Activated naive CD8-positive, alpha-beta T cell (primary cell): ENCODE measurements around the gene RORC.
"Not testable (repeated sequence)": the region's sequence is repeated elsewhere in the genome, so short reads cannot be mapped to it uniquely, and the experiment has no call there.

Experiments
- H3K27ac Mint-ChIP-seq: one replicate; pipeline ENCODE4 v1.8.0; 2021; ENCODE audit warnings: mixed read lengths
- H3K27me3 Mint-ChIP-seq: one replicate; pipeline ENCODE4 v1.8.0; 2021; ENCODE audit warnings: mixed read lengths
- H3K36me3 Mint-ChIP-seq: one replicate; pipeline ENCODE4 v1.8.0; 2021; ENCODE audit warnings: mixed read lengths
- H3K4me1 Mint-ChIP-seq: one replicate; pipeline ENCODE4 v1.8.0; 2021; ENCODE audit warnings: low read depth, mixed read lengths
- H3K4me3 Mint-ChIP-seq: one replicate; pipeline ENCODE4 v1.8.0; 2021; ENCODE audit warnings: mild to moderate bottlenecking, mixed read lengths
- H3K9me3 Mint-ChIP-seq: one replicate; pipeline ENCODE4 v1.8.0; 2021; ENCODE audit warnings: low read depth, mixed read lengths

Gene RORC

GRCh38 chr1:151855516-151855915 is 23.9 kb upstream of the RORC start:
- H3K9me3 Mint-ChIP-seq, H3K27me3 Mint-ChIP-seq: not testable (repeated sequence)

DNA sequence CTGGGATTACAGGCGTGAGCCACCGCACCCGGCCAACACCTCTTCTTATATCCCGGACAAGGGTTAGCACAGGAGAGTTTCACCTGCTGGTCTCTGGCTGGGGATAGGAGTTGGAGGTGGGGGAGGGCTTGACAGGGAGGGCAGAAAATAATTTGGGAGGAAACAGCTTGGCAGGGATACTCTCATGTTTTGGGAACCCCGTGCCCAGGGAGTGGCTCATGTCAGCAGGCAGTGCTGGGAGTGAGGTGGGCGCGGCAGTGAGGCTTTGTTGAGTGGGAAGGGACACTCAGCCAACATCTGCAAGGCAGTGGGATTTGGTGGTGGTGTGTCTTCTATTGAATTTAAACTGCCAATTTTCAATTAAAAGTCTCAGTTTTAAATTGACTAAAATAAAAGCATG is 23.1 kb upstream of the RORC start:
- no peaks in the 10 kb centered on the region for H3K27me3 Mint-ChIP-seq
- no peak overlapping the region for H3K27ac Mint-ChIP-seq
- H3K4me1 Mint-ChIP-seq, result no peaks in the 10 kb centered on the region
- no peaks in the 10 kb centered on the region for H3K9me3 Mint-ChIP-seq
- no peak overlapping the region for H3K4me3 Mint-ChIP-seq
- peaks cover 2% of the 10 kb centered on the region for H3K36me3 Mint-ChIP-seq

More at GRCh38 chr1:151855516-151855915, 23.9 kb upstream of the RORC start:
- not testable (repeated sequence) for H3K4me3 Mint-ChIP-seq, H3K27ac Mint-ChIP-seq, H3K4me1 Mint-ChIP-seq, H3K36me3 Mint-ChIP-seq

DNA sequence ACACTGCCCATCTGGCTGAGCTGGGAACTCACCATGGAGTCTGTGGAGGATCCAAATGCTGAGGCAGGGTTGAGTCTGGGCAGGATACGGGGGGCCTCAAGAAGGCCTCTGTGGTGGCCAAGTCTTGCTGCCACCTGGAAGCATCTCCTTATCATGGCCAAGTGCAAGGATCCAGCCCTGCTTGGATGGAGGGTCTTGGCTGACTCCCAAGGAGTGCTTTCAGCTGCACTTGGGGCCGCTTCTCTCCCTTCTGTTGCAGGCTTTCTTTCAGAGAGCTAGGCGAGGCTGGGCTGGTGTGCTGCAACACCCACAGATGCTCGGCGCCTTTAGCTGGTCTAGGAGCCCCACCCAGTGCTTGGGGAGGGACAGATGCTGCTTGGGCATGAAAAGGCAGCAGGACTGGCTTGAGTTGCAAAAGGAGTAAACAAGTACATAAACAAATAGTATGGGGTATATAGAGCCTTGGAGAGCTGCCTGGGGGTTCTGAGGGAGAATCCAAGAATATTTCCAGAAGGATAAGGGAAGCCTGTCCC is 21.9 kb upstream of the RORC start, which contains the start of gene THEM5:
TSS of gene THEM5 (minus strand) at position 302 of the 533 bp plus-strand sequence. CDS start at position 155, 147 bp downstream.
- Mint-ChIP-seq H3K9me3 (no peaks in the 10 kb centered on the region), H3K27me3 (no peaks in the 10 kb centered on the region), H3K4me3 (no peak within 1 kb of the TSS), H3K27ac (no peak within 1 kb of the TSS), H3K4me1 (peaks cover 3% of the 10 kb centered on the region), H3K36me3 (peaks cover 2% of the 10 kb centered on the region)

DNA sequence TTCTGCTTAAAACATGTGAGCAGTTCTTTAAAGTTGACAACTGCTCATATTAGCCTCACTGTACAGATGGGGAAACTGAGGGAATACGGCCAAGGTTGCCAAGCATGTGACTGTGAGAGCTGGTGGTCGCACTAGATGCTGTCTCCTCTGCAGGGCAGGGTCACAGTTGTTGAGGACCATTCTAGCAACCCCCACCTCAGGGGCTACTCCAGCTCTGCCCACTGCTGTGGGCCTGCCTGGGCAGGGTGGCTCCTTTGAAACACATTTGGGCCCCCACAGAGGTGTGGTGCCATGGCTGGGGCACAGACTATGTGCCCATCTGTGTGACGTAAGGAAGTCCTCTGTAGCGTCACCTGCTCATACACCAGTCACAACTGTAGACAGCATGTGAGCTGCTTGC is 21.1 kb upstream of the RORC start:
- Mint-ChIP-seq H3K4me3 (no peak overlapping the region), H3K36me3 (peaks cover 2% of the 10 kb centered on the region), H3K27ac (no peak overlapping the region), H3K4me1 (peaks cover 3% of the 10 kb centered on the region), H3K27me3 (no peaks in the 10 kb centered on the region), H3K9me3 (no peaks in the 10 kb centered on the region)

- Mint-ChIP-seq H3K4me1 (peaks cover 3% of the 10 kb centered on the region), H3K27me3 (no peaks in the 10 kb centered on the region), H3K27ac (no peak overlapping the region), H3K4me3 (no peak overlapping the region), H3K36me3 (peaks cover 2% of the 10 kb centered on the region), H3K9me3 (no peaks in the 10 kb centered on the region)
Measured at GRCh38 chr1:151851886-151852285, 20.3 kb upstream of the RORC start.

DNA sequence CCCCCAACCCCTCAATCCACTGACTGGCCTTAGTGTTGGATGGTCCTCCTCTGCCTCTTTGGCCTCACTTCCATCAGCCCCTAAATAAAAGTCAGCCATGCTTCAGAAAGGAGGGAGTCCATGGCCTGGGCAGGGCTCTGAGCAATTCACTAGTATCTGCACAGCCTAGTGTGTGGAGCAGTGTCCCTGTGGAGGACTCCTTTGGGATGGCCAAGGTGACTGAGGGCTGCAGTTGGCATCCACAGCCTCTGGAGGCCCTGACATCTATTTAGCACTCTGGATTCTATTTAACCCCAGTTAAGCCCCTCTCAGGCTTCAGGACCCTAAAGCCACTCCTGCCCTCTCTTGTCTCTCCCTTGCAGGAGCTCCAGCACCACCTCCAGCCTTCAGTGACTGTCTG is 18.3 kb upstream of the RORC start:
- Mint-ChIP-seq H3K27ac (no peak overlapping the region), H3K36me3 (peaks cover 6% of the 10 kb centered on the region), H3K4me3 (no peak overlapping the region)

DNA sequence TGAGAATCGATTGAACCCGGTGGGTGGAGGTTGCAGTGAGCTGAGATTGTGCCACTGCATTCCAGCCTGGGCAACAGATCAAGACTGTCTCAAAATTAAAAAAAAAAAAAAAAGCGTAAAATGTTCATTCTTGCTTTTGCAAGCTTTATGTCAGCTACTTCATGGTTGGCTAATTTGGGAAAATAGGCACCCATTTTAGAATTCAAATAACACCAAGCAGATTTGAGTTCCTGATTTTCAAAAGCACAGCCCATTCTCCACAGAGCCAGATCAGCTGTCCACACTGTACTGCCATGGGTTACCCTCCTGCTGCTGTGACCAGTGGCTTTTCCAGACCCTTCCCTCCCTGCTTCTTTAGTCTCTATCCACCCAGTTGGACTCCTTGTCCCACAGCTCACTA is 17.5 kb upstream of the RORC start:
- no peaks in the 10 kb centered on the region for H3K27me3 Mint-ChIP-seq
- H3K9me3 Mint-ChIP-seq, result no peaks in the 10 kb centered on the region
- no peak overlapping the region for H3K4me3 Mint-ChIP-seq
- peaks cover 8% of the 10 kb centered on the region for H3K36me3 Mint-ChIP-seq
- H3K27ac Mint-ChIP-seq, result no peak overlapping the region
- H3K4me1 Mint-ChIP-seq, result peaks cover 3% of the 10 kb centered on the region

More for the DNA sequence above, 18.3 kb upstream of the RORC start:
- Mint-ChIP-seq H3K9me3 (no peaks in the 10 kb centered on the region), H3K4me1 (peaks cover 3% of the 10 kb centered on the region), H3K27me3 (no peaks in the 10 kb centered on the region)

DNA sequence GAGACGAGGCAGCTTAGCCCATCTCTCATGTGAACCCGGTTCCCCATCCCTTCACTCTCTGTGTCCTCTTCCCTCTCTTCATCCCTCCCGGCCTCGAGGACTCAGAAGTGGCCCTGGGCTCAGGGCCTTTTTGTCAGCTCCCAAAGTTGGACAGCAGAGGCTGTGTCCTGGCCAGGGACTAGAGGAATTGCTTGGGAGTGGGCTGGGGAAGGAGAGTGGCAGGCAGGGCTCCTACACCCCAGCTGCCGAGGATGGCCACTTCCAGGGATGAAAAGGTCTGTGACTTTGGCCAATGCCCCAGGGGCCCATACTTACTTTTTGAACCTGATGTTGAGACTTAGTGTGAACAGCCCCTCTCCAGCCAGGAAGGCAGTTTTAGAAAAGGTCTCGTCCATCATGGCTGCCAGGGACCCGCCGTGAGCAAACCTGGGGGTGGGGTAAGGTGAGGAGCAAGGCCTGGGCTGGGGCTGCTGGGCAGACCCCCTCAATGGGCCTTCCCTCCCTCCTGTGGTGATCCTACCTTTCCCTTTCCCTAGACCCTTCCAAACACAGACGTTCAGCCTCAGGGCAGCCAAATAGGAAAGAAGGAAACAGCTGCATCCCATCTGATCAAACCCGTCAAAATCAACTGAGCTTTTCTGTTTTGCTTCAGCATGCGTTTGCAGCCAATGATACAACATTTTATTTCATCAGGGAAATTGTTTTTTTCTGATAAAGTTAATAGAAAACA is 16.4 kb upstream of the RORC start:
- peaks cover 8% of the 10 kb centered on the region for H3K36me3 Mint-ChIP-seq
- H3K4me1 Mint-ChIP-seq, result peaks cover 3% of the 10 kb centered on the region

GRCh38 chr1:151846686-151847237 is 15.2 kb upstream of the RORC start:
- H3K4me1 Mint-ChIP-seq, result peaks cover 3% of the 10 kb centered on the region
- H3K27ac Mint-ChIP-seq, result no peak overlapping the region

More for the DNA sequence above, 16.4 kb upstream of the RORC start:
- Mint-ChIP-seq H3K27ac (no peak overlapping the region), H3K4me3 (no peak overlapping the region), H3K27me3 (no peaks in the 10 kb centered on the region), H3K9me3 (no peaks in the 10 kb centered on the region)

GRCh38 chr1:151846062-151846568 is 14.5 kb upstream of the RORC start:
- peaks cover 6% of the 10 kb centered on the region for H3K4me1 Mint-ChIP-seq

More at GRCh38 chr1:151846686-151847237, 15.2 kb upstream of the RORC start:
- H3K36me3 Mint-ChIP-seq, result peaks cover 10% of the 10 kb centered on the region
- no peak overlapping the region for H3K4me3 Mint-ChIP-seq
- H3K27me3 Mint-ChIP-seq, result no peaks in the 10 kb centered on the region
- no peaks in the 10 kb centered on the region for H3K9me3 Mint-ChIP-seq

GRCh38 chr1:151843398-151843797 is 11.8 kb upstream of the RORC start:
- Mint-ChIP-seq H3K27ac (no peak overlapping the region), H3K4me1 (peaks cover 24% of the 10 kb centered on the region), H3K4me3 (no peak overlapping the region), H3K27me3 (no peaks in the 10 kb centered on the region), H3K9me3 (no peaks in the 10 kb centered on the region), H3K36me3 (peaks cover 10% of the 10 kb centered on the region)

More at GRCh38 chr1:151846062-151846568, 14.5 kb upstream of the RORC start:
- H3K4me3 Mint-ChIP-seq, result no peak overlapping the region
- no peaks in the 10 kb centered on the region for H3K9me3 Mint-ChIP-seq
- peaks cover 10% of the 10 kb centered on the region for H3K36me3 Mint-ChIP-seq
- H3K27me3 Mint-ChIP-seq, result no peaks in the 10 kb centered on the region
- no peak overlapping the region for H3K27ac Mint-ChIP-seq

GRCh38 chr1:151841141-151841540 is 9.5 kb upstream of the RORC start:
- no peaks in the 10 kb centered on the region for H3K27me3 Mint-ChIP-seq
- no peak overlapping the region for H3K4me3 Mint-ChIP-seq
- H3K4me1 Mint-ChIP-seq, result peaks cover 40% of the 10 kb centered on the region
- no peak overlapping the region for H3K27ac Mint-ChIP-seq
- peaks cover 5% of the 10 kb centered on the region for H3K36me3 Mint-ChIP-seq
- no peaks in the 10 kb centered on the region for H3K9me3 Mint-ChIP-seq

- peak overlapping the region; percentile 86 for H3K4me3 Mint-ChIP-seq
- no peaks in the 10 kb centered on the region for H3K27me3 Mint-ChIP-seq
- H3K4me1 Mint-ChIP-seq, result peaks cover 40% of the 10 kb centered on the region
- no peak overlapping the region for H3K27ac Mint-ChIP-seq
- no peaks in the 10 kb centered on the region for H3K9me3 Mint-ChIP-seq
- H3K36me3 Mint-ChIP-seq, result peaks cover 5% of the 10 kb centered on the region
Measured at GRCh38 chr1:151840421-151840820, 8.8 kb upstream of the RORC start.

DNA sequence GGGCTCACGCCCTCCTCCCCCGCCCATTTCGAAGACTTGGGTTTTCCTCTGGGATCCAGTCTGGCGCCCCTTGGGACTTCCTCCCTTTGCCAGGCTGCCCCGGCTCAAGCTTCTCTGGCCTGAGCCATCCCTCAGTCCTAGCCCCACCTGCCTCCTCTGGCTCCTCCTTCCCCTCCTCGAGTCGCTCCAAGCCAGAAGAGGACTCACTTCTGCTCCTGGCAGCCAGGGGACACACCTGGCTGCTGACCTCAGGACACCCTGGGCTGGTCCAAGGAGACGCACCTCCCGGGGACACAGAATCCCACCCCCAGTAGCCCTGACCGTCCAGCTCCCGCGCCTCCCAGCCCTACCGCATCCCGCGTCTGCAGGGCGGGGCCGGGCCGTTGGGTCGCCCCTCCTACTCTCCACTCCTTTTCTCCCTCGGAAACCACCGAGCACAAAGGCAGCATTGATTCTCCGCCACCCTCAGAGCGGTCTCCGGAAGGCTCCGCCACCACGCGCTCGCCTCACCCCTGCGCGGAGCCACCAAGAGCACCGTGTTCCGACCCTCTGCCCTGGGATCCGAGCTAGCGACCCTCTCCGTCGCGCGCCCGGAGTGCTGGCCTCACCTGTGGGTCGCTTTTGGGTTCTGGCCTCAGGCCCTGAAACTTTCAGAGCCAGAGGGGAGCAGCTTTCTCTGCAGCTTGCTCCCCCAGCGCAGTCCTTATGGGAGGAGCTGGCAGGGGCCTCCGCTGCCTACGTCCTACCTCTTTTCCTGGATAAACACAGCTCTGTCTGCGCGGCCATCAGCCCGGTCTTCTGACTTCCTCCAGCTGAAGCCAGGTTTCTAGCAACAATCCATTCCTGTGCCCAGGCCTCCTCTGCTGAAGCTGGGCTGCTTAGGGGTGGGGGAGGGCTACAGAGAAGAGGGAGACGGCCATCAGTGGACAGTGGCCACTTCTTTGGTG is 8.1 kb upstream of the RORC start, which contains the start of gene C2CD4D:
TSS of gene C2CD4D (minus strand) at position 364 of the 947 bp plus-strand sequence. CDS start 831 bp downstream, outside the sequence.
- no peaks in the 10 kb centered on the region for H3K9me3 Mint-ChIP-seq
- H3K4me3 Mint-ChIP-seq, result peak within 1 kb of the TSS; percentile 86
- H3K27ac Mint-ChIP-seq, result peak within 1 kb of the TSS; percentile 84
- no peaks in the 10 kb centered on the region for H3K27me3 Mint-ChIP-seq
- H3K36me3 Mint-ChIP-seq, result peaks cover 2% of the 10 kb centered on the region
- H3K4me1 Mint-ChIP-seq, result peaks cover 42% of the 10 kb centered on the region
